SU-DHL-6 (cell line): Measurements from ENCODE around the gene DUSP6.

Source experiments
- CTCF ChIP-seq: fragments of 200-600 bp; sonication (generic); IDR thresholded peaks from one replicate; pipeline ENCODE4 v1.5.1; 2017; ENCODE audit warnings: antibody characterized with exemption, mild to moderate bottlenecking, low read length, moderate library complexity; ENCODE audit not compliant: insufficient read depth, poor library complexity, severe bottlenecking
- EZH2phosphoT487 ChIP-seq: fragments of 200-600 bp; sonication (generic), shearing (Covaris generic); conservative IDR thresholded peaks from 2 replicates; pipeline ENCODE4 v1.6.1; 2018; ENCODE audit warnings: mild to moderate bottlenecking, antibody characterized with exemption, low read length, moderate library complexity, mixed read lengths

- TF ChIP-seq CTCF (no peak), EZH2phosphoT487 (no peak)
These were observed 33.8 kb upstream of the DUSP6 start for GRCh38 chr12:89386138-89386537.
